K562 (cell line): ENCODE data around the gene PHACTR2. TPM values are rescaled to one million over a fixed set of nuclear protein-coding genes. Genes with fewer than 3 reads are reported as not detected.
A peak's percentile ranks its signal among the peaks of the same experiment; 100 is the strongest.

Experiments used
- ATAC-seq: fragments of 200-7000 bp; cut with Tn5 transposase; 3 replicates; pipeline ENCODE4 v1.9.1; 2020; ENCODE audit warnings: moderate library complexity
- BruUV-seq: library from RNA; stranded (reverse); fragments of 400-500 nt; replicated peaks from 2 replicates; lab custom pipeline; 2021; lab: Mats Ljungman, UMichigan
- CTCF ChIA-PET: fragments of 300-600 bp; formaldehyde crosslinking; extraction: SDS; loops from one replicate; lab custom pipeline; 2021; ENCODE audit warnings: low intra/inter-chr PET ratio; lab: Yijun Ruan, JAX
- POLR2A ChIA-PET: fragments of 300-600, 350-650 bp; sonication (Branson Sonifier 250); formaldehyde crosslinking; extraction: SDS; loops from one replicate; lab custom pipeline; 2021; ENCODE audit warnings: antibody characterized with exemption, inconsistent platforms; lab: Yijun Ruan, JAX
- DNase-seq, 4 experiments: peaks; one replicate each; pipeline versions ENCODE4 v3.0.0 to v3.0.0-alpha.2; 2011 to 2018; ENCODE audit warnings: low spot score in 3 of 4, mixed read lengths in 3 of 4; ENCODE audit errors: extremely low read depth in 1 of 4
- FAIRE-seq: peaks from 2 replicates; lab custom pipeline; 2011; peaks lifted over from hg19 to GRCh38; lab: Jason Lieb, UNC
- H2AFZ ChIP-seq: 2 replicates; pipeline ENCODE4 v1.6.0; 2011; ENCODE audit warnings: low read depth, low read length, control low read depth, inconsistent platforms
- H3K27ac ChIP-seq: fragments of 200-600 bp; 3 replicates; pipeline ENCODE4 v1.8.0; 2011; ENCODE audit warnings: low read depth, mild to moderate bottlenecking, control low read depth, inconsistent platforms, low read length, moderate library complexity, mixed read lengths; ENCODE audit errors: extremely low read depth
- H3K27me3 ChIP-seq, 2 experiments: fragments of 300-600 bp in 1 of 2; 2 replicates in 1 of 2; 3 replicates in 1 of 2; pipeline versions ENCODE4 v1.6.0 to v1.8.0; 2011; ENCODE audit warnings: inconsistent platforms in 2 of 2, low read length in 2 of 2, mild to moderate bottlenecking in 1 of 2, mixed read lengths in 1 of 2, moderate library complexity in 1 of 2; ENCODE audit not compliant: control insufficient read depth in 2 of 2, insufficient read depth in 2 of 2
- H3K36me3 ChIP-seq: fragments of 300-600 bp; 3 replicates; pipeline ENCODE4 v1.8.0; 2011; ENCODE audit warnings: mild to moderate bottlenecking, low read length, inconsistent platforms; ENCODE audit not compliant: control insufficient read depth, insufficient read depth
- H3K4me1 ChIP-seq, 2 experiments: fragments of 200-600 bp in 1 of 2; replicated peaks in 1 of 2; 2 replicates in 1 of 2; 3 replicates in 1 of 2; pipeline versions ENCODE4 v1.5.1 to v1.8.0; 2011; ENCODE audit warnings: inconsistent platforms in 2 of 2, low read length in 2 of 2, mild to moderate bottlenecking in 1 of 2, mixed read lengths in 1 of 2, moderate library complexity in 1 of 2; ENCODE audit not compliant: control insufficient read depth in 2 of 2, insufficient read depth in 2 of 2
- H3K4me2 ChIP-seq: 2 replicates; pipeline ENCODE4 v1.6.1; 2011; ENCODE audit warnings: low read length, control low read depth, inconsistent platforms, mixed read lengths; ENCODE audit not compliant: insufficient read depth
- H3K4me3 ChIP-seq: fragments of 200-600 bp; sonication (generic), shearing (Covaris generic); 2 replicates; pipeline ENCODE4 v1.5.1; 2016; ENCODE audit warnings: control low read depth, inconsistent platforms
- H3K79me2 ChIP-seq: fragments of 200-600 bp; 3 replicates; pipeline ENCODE4 v1.8.0; 2011; ENCODE audit warnings: low read length, inconsistent platforms; ENCODE audit not compliant: control insufficient read depth, insufficient read depth
- H3K9ac ChIP-seq, 2 experiments: 2 replicates each; pipeline versions ENCODE4 v1.6.0 to v1.6.1; 2011; ENCODE audit warnings: low read depth in 2 of 2, low read length in 2 of 2, control low read depth in 1 of 2, inconsistent platforms in 1 of 2, mild to moderate bottlenecking in 1 of 2, mixed read lengths in 1 of 2; ENCODE audit not compliant: insufficient read depth in 1 of 2
- H3K9me1 ChIP-seq: one replicate; pipeline ENCODE4 v1.6.0; 2011; ENCODE audit warnings: inconsistent platforms, mild to moderate bottlenecking, low read length, moderate library complexity; ENCODE audit not compliant: control insufficient read depth, insufficient read depth
- H3K9me3 ChIP-seq: replicated peaks from 2 replicates; pipeline ENCODE4 v1.5.1; 2011; ENCODE audit warnings: low read depth, low read length, inconsistent platforms; ENCODE audit not compliant: control insufficient read depth, insufficient read depth
- H4K20me1 ChIP-seq: replicated peaks from 2 replicates; pipeline ENCODE4 v1.6.1; 2011; ENCODE audit warnings: low read length, inconsistent platforms, mixed read lengths; ENCODE audit not compliant: control insufficient read depth, insufficient read depth
- ARID3B ChIP-seq: fragments of 250-450 bp; sonication (Bioruptor Pico); IDR thresholded peaks from 2 replicates; pipeline ENCODE4 v1.4.0; 2020; ENCODE audit warnings: borderline replicate concordance
- GTF2A2 ChIP-seq: IDR thresholded peaks from 2 replicates; pipeline ENCODE4 v1.6.1; 2016; ENCODE audit warnings: mild to moderate bottlenecking, missing genetic modification characterization, missing compliant biosample characterization
- HNRNPUL1 ChIP-seq: fragments of 200-400 bp; formaldehyde crosslinking; IDR thresholded peaks from 2 replicates; pipeline ENCODE4 v1.6.1; 2017; ENCODE audit warnings: low read length
- NFE2 ChIP-seq: IDR thresholded peaks from 2 replicates; pipeline ENCODE4 v1.6.1; 2014; ENCODE audit warnings: antibody characterized with exemption, low read depth
- NFXL1 ChIP-seq: fragments of 450-650 bp; formaldehyde crosslinking; IDR thresholded peaks from 2 replicates; pipeline ENCODE4 v1.4.0; 2021; ENCODE audit warnings: mild to moderate bottlenecking
- ZNF592 ChIP-seq: fragments of 450-650 bp; IDR thresholded peaks from 2 replicates; pipeline ENCODE4 v1.6.1; 2017; ENCODE audit warnings: antibody characterized with exemption, mild to moderate bottlenecking
- WGBS: fragments of 100-300 bp; shearing (Covaris generic); methylation state at CpG from one replicate; pipeline ENCODE4 v1.1.6; 2016; ENCODE audit warnings: low coverage, mixed read lengths; ENCODE audit not compliant: insufficient coverage; ENCODE audit errors: missing lambda C conversion rate; 5-methylcytosine and 5-hydroxymethylcytosine counted together
- in situ Hi-C: fragments of 300-500 bp; cut with MboI; formaldehyde crosslinking; loops from 4 replicates; pipeline ENCODE4 v1.15.0; 2018; ENCODE audit warnings: inconsistent platforms, mixed read lengths
- intact Hi-C: fragments of 100-400 bp; cut with micrococcal nuclease; formaldehyde crosslinking; loops from 2 replicates; pipeline ENCODE4 v1.14.2; 2022
- polyA plus RNA-seq, 8 experiments: library from polyadenylated mRNA; depleted of rRNA in 4 of 8; stranded (reverse) in 5 of 8; unstranded in 3 of 8; fragments of >200 nt; fragmentation: Nextera tagmentation in 2 of 8; fragmentation: Illumina TruSeq in 1 of 8; extraction: Ambion mirVana in 2 of 8; extraction: Trizol in 1 of 8; gene quantifications; 2 replicates each; pipeline versions ENCODE4 v1.2.1 to v1.2.3, GENCODE V29; 2011 to 2014; ENCODE audit warnings: inconsistent platforms in 1 of 8, missing spikeins in 1 of 8
- total RNA-seq, 7 experiments: library from RNA; depleted of rRNA in 6 of 7; stranded (reverse); fragments of >200 nt in 6 of 7; fragmentation: Illumina TruSeq in 2 of 7; extraction: Trizol in 2 of 7; gene quantifications; 2 replicates each; pipeline versions ENCODE4 v1.2.1 to v1.2.3, GENCODE V29; 2011 to 2021; ENCODE audit warnings: low replicate concordance in 1 of 7
- TF ChIP-seq, protein P1 (sequence below): fragments of 250-450 bp; sonication (Bioruptor Pico); IDR thresholded peaks from 2 replicates; pipeline ENCODE4 v1.4.0; 2020
- TF ChIP-seq, protein P2 (sequence below): sonication (generic); formaldehyde crosslinking; IDR thresholded peaks from 2 replicates; pipeline ENCODE4 v1.5.0; 2020; ENCODE audit warnings: missing genetic modification reagents

The PHACTR2 gene
- total and polyA plus RNA-seq, 9 of the 15 experiments (the other 6 are each of a cell fraction or from before 2014, with no cell fraction given): 5.3 to 52.5 (median 22.9) TPM

DNA sequence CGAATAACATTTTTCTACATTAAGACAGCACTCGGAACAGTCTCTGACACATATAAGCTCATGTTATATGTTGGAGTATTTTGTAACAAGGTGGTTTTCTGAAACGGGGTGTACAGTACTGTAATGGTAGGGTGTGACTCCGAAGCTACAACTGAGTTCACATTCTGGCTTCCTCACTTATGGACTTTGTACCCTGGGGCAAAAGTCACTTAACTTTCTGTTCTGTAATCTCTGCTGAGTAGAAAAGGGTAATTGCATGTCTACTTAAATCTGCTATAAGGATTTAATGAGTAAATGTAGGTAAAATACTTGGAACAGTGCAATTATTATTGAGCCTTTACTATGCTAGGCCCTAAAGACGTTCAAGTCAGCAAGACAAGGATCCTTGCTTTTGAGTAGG lies 160.6 kb downstream of the PHACTR2 start (continued):
- TF ChIP-seq, protein P1, sequence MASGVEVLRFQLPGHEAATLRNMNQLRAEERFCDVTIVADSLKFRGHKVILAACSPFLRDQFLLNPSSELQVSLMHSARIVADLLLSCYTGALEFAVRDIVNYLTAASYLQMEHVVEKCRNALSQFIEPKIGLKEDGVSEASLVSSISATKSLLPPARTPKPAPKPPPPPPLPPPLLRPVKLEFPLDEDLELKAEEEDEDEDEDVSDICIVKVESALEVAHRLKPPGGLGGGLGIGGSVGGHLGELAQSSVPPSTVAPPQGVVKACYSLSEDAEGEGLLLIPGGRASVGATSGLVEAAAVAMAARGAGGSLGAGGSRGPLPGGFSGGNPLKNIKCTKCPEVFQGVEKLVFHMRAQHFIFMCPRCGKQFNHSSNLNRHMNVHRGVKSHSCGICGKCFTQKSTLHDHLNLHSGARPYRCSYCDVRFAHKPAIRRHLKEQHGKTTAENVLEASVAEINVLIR: no peak
- TF ChIP-seq GTF2A2 (tag) (no peak), ZNF592 (no peak)

- FAIRE-seq: no peak
- 49% methylated on average over 4 of the region's 4 CpGs for WGBS
- Histone ChIP-seq H3K79me2 (peaks cover 14% of the 10 kb centered on the region), H3K27me3 (no peaks in the 10 kb centered on the region), H3K9ac (no peak overlapping the region), H3K9me3 (no peaks in the 10 kb centered on the region), H4K20me1 (no peaks in the 10 kb centered on the region), H3K4me2 (no peak overlapping the region), H3K9me1 (no peaks in the 10 kb centered on the region), H3K27ac (no peak overlapping the region), H2AFZ (peak overlapping the region; percentile 35; the same call in 1 of the 2 replicates), H3K4me1 (peaks cover 2 to 9% of the 10 kb centered on the region in 2 experiments; a peak in 4 of 5 replicates), H3K36me3 (peaks cover 2% of the 10 kb centered on the region; the same call in 1 of the 3 replicates), H3K4me3 (no peak overlapping the region)
- ATAC-seq: no peak
- in situ Hi-C loops (no loop called here), intact Hi-C loops (no loop called here)
- no TSS peak for BruUV-seq
- DNase-seq: no peak
- ChIA-PET CTCF (no interaction called here), POLR2A (no interaction called here)
- TF ChIP-seq, protein P2, sequence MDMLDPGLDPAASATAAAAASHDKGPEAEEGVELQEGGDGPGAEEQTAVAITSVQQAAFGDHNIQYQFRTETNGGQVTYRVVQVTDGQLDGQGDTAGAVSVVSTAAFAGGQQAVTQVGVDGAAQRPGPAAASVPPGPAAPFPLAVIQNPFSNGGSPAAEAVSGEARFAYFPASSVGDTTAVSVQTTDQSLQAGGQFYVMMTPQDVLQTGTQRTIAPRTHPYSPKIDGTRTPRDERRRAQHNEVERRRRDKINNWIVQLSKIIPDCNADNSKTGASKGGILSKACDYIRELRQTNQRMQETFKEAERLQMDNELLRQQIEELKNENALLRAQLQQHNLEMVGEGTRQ (CRISPR knock-in tag): no peak
- TF ChIP-seq ARID3B (CRISPR knock-in tag) (no peak), NFXL1 (CRISPR knock-in tag) (no peak), HNRNPUL1 (no peak), NFE2 (no peak), ZNF592 (no peak)
Measured at GRCh38 chr6:143839196-143839595, 161.4 kb downstream of the PHACTR2 start.
